GM19324 (cell line): ENCODE data around the gene ANKMY1.
"Not testable (repeated sequence)": the region's sequence is repeated elsewhere in the genome, so short reads cannot be mapped to it uniquely, and the experiment has no call there.

Experiments used
- ATAC-seq: cut with Tn5 transposase; IDR thresholded peaks from one replicate; pipeline ENCODE4 v1.9.1; 2021; ENCODE audit warnings: mild to moderate bottlenecking, moderate library complexity; ENCODE audit not compliant: unreplicated experiment, low FRiP score

Gene ANKMY1

DNA sequence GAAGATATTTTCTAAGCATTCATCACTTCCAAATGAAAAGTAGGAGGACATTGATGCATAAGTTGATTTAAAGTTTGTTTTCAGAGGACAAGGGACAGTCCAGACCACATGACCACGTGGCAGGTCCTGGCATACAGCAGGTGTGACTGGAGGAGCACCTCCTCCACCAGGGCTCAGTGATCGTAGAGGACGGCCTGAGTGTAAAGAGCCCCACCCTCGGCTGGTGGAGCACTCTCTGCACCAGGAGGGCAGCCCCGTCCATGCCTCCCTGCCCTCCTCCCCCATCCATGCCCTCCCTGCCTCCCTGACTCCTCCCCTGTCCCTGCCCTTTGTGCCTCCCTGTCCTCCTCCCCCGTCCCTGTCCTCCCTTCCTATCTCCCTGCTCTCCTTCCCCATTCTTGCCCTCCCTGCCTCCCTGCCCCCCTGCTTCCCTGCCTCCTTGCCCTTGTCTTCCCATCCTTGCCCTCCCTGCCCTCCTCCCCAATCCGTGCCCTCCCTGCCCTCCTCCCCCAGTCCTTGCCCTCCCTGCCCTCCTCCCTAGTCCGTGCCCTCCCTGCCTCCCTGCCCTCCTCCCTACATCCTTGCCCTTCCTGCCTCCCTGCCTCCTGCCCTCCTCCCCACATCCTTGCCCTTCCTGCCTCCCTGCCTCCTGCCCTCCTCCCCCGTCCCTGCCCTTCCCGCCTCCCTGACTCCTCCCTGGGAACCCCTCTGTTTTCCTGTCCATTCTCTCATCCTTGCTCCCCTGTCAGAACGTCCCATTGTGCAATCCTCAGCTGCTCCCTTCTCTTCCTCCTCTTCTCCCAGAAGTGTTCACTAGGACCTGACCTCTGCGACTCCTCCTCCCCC is 47.9 kb downstream of the ANKMY1 start:
- no peak for ATAC-seq

DNA sequence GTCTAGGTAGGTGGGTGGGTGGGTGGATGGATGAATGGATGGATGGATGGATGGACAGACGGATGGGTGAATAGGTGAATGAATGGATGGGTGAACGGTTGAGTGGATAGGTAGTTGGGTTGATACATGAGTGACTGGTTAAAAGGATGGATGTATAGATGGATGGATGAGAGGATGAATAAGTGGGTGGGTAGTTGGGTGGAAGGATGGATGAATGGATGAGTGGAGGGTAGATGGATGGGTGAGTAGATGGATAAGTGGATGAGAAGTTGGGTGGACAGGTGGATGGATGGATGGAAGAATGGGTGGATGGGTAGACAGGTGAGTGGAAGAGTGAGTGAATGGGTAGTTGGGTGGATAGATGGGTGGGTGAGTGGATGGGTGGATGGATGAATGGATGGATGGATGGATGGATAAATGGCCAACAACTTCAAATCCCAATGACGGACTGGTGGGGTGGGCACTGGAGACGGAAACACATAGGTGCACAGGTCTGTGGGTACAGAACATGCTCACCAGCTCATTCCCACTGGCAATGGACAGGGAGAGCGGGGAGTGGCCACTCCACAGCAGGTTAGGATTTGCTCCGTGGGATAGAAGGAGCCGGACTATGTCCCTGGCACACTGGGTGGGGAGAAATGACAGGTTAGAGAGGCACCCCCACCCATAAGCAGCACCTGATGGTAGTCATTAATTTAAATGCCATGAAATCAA is 48.8 kb downstream of the ANKMY1 start:
- no peak for ATAC-seq

DNA sequence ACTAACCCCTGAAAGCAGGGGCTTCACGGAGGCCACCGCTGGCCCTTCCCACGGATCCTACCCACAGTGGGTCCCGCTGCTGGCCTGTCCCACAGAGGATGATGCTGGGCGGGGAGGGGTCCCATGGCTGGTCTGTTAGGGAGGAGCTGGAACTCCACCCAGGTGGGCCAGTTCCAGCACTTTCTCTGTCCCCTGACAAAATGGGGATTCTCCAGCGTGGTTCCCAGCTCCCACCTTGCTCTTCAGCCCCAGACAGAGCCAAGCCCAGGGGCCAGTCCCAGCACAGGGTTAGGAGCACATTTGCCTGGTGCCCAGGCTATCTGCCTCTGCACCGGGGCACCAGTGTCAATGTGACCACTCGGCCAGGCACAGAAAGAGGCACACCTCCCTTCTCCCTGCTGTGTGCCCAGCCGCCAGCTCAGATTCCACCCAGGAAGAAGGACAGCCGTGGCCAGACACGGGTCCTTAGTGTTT is 50.0 kb downstream of the ANKMY1 start:
- no peak for ATAC-seq

DNA sequence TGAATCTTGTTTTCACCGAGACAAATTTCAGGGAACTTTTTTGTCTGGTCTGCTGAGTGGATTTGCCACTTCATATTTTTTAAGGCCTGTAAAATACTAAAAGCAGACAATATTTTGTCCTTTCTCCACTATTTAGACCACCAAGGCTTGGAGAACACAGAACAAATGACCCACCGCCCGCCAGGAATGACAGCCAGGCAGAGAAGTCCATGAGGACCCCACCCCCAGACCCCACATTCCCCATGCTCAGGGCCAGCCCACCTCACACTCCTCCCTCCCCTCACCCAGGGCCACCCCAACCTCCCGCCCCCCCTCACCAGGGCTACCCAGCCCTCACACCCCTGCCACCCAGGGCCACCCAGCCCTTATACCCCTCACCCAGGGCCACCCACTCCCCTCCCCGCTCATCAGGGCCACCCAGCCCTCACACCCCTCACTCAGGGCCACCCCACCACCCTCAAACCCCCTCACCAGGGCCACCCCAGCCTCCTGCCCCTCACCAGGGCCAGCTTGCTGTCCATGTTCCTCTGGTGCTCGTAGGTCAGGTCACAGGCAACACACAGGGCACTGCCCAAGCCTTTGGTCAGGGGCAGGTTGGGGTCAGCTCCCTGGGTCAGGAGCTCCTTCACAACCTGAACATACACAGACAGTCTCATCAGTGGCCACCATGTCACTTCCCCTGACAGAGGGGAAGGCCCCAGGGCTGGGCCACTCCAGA is 50.6 kb downstream of the ANKMY1 start:
- ATAC-seq: no peak

DNA sequence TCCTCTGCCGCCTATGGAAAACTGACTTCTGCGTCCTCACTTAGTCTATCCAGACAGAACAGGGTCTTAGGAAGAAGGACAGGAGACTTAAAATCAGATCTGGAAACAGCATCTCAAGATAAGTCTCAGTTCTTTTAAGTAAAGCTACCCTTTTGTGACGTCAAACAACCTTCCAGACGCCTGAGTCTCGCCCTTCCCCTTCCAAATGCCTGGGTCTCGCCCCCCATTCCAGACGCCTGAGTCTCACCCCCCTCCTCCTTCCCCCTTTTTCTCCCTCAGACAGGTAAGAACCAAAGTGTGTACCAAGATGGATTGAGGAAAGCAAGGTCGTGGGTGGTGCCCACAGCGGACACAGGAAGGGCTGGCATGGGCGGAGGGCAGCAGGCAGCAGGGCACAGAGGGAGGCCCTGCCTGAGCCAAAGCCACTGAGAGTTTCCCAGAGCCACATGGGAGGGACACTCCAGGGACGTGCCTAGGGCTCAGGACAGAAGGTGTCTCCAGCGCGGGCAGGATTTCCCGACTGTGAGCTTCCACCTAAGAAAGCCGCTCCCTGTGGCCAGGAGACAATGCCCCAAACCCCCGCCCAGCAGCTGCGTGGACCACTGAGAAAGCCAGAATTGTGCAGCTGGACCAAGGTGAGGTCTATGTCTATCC is 51.3 kb downstream of the ANKMY1 start:
- ATAC-seq: no peak

DNA sequence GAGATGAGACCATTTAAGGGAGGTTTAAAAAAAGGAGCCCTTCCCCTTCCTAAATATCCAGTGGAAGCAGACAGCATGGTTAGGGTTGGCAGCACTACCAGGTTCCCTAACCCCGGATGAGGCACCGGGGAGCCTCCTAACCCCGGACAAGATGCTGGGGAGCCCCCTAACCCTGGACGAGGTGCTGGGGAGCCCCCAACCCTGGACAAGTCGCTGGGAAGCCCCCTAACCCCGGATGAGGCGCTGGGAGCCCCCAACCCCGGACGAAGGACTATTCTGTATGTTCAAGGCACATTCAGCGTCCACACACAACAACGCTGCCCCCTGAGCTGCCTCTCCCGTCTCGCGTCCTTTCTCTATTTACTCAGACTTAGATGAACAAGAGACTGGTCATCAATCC is 51.9 kb downstream of the ANKMY1 start:
- no peak for ATAC-seq

DNA sequence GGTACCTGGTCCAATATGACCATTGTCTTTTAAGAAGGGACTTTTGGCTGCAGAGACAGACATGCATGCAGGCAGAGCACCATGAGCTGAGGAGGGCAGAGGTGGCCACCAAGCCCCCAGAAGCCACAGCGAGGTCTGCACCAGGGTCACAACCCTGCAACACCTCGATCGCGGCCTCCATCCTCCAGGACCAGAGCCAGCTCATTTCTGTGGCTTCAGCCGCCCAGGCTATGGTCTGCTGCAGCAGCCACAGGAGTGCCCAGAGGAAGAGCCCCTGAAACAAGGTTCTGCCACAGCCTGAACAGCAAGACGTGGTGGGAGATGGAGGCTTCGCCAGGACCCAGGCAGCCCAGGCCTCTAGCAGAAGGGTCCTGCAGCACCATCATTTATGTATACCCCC is 53.9 kb downstream of the ANKMY1 start:
- no peak for ATAC-seq

DNA sequence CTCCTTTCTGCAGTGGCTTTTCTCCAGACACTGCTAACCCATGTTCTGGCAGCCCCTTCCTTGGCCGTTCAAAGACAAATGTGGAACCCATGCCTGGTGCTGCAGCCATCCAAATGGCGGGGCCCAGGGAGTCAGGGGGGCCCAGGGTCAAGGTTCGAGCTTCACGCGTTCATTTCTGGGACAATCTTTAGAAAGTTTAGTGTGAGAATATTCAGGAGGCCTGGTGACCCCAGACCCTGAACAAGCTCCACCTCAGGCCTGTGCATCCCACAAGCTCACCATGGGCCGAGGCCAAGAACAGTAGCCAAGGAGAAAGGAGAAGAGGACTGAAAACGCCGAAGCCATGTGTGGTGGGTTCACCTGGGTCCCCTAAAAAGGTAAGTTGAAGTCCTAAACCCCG is 54.4 kb downstream of the ANKMY1 start:
- no peak for ATAC-seq

DNA sequence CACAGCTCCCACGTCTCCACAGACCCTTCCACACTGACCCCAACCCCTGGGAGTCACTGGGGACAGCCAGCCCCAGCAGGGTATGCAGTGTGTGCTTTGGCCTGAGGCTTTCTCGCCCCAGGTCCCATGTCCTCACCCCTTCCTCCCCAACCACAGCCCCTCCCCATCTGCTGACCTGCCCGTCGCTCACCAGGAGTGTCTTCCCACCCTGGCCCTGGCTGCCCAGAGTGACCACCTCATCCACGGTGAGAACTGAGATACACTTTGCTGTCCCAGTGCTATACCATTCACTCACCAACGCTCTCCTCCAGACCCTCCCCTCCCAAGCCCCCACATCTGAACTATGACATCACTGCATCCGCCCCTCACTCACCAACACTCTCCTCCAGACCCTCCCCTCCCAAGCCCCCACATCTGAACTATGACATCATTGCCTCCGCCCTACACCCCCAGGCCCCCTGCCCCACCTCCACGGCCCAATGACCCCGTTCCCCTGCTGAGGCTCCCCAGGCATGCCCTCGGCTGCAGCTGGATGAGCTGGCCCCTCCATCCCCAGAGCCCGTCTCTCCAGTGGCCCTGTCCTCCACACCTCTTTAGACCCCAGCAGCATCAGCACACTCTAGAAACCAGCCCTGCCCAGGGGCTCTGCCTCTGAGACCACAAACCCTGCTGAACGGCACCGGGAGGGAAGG is 55.2 kb downstream of the ANKMY1 start:
- no peak for ATAC-seq

DNA sequence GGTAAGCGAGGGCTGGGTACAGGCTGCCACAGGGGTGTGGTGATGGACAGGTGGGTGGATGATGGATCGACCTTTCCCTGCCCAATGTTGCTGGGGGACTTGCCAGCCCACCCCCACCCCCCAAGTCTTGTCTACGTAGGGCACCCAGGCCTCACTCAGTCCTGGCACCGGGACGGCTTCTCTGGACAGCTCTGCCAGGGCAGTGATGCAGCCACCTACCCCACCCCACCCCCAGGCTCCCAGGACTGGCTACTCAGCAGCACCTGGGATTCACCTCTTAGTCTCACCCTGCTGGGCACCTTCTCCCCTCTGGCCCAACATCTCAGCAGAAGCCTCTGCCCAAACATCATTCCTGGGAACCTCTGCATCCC is 55.7 kb downstream of the ANKMY1 start:
- ATAC-seq: no peak

DNA sequence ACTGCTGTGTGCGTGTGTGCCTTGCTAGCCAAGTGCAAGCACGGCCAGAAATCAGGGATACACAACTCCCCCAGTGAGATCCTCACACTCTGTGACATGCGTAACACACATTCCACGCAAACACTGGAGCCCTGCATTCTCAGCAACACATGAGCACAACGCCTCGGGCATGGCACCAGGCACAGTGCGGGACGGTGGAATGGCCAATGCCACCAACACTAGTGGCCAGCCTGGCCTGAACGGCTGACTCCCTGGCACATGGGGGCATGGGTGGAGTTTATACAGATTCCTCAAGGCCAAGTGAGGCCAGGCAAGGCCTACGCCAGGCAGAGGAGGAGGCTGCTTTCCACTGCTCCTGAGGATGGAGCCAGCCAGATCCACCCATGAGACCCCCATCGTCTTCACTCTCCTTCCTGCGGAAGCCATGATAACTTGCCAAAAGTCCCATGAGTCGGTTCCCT is 56.2 kb downstream of the ANKMY1 start:
- ATAC-seq: no peak

DNA sequence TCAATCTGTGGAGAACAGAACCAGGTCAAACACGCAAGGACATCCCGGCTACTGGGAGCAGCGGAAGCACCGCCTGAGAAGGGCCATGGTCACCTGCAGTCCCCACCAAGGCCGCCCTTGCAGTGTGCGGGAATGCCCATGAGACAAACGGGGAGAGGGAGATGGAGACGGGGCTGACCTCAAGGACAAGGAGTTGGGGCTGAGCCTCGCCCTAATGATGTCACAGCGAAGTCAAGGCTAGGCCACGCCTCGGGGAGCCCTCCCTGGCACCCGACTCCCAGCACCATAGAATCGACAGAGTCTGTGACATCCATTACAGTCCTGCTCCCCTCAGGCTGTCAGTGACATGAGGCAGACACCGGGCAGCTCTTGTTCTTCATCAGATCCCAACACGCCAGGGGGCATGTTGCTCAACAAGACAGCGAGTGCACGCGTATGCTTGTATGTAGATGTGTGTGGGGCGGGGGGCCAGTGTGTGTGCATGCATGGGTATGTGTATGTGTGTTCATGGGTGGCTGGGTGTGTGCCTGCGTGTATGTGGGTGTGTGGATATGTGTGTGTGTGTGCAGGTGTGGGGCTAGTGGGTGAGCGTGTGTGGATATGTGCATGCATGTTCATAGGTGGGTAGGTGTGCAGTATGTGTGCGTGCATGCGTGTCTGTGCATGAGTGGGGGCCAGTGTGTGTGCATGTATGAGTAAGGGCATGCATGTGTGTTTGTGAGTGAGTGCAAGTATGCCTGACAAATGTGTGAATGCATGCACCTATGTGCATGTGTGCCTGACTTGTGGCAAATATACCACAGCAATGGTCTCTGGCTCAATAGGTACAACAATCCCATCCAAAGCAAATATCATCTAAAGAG is 57.0 kb downstream of the ANKMY1 start:
- ATAC-seq: no peak

DNA sequence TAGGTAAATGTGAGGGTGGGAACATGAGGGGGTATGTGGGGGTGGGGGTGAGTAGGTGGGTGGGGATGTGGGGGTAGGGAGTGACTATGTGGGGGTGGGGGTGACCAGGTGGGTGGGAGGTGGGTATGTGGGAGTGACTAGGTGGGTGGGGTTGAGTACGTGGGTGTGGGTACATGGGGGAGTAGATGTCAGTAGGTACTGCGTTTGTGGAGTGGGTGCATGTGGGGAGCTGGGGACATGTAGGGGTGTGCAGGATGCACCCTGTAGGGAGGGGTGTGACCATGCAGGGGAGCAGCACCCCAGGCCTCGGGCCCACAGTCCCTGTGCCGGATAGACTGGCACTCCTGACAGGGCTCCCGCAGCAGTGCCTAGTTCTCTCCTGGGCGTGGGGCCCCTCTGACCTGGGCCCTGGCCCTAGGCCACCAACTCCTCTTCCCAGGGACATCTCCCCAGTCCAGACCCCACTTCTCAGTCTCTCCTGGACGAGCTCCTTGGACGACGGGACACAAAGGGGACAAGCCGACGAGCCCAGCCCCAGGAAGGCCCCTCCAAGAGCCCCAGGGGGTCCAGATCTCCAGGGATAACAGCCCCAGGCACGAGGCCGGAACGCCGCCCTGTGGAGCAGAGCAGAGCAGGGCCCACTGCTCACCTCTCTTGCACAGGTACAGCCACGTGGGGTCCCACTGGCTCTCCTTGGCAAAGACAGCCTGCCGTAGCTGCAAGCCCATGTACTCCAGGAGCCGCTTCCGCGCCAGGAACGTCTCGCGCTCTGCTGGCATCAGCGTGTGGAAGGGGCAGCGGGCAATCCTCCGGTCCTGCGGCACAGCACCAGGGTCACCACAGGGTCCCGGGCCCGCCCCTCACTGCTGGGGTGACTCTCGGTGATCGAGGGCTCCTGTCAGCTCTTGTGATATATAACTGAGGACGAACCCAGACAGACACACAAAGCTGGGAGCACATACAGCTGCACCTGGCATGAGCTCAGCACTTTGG is 58.2 kb downstream of the ANKMY1 start:
- ATAC-seq: no peak

DNA sequence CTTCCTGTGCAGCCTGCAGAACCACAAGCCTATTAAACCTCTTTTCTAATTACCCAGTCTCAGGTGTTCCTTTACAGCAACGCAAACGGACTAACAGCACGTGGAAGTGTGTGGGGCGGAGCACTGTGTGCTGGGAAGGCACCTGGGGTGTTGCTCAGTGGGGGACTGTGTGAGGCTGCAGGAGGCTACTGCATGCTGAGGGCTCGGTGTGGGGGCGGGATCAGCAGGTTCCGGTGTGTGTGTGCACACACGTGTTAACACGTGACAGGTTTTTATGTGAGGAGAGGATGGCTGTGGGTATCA is 58.9 kb downstream of the ANKMY1 start:
- no peak for ATAC-seq

DNA sequence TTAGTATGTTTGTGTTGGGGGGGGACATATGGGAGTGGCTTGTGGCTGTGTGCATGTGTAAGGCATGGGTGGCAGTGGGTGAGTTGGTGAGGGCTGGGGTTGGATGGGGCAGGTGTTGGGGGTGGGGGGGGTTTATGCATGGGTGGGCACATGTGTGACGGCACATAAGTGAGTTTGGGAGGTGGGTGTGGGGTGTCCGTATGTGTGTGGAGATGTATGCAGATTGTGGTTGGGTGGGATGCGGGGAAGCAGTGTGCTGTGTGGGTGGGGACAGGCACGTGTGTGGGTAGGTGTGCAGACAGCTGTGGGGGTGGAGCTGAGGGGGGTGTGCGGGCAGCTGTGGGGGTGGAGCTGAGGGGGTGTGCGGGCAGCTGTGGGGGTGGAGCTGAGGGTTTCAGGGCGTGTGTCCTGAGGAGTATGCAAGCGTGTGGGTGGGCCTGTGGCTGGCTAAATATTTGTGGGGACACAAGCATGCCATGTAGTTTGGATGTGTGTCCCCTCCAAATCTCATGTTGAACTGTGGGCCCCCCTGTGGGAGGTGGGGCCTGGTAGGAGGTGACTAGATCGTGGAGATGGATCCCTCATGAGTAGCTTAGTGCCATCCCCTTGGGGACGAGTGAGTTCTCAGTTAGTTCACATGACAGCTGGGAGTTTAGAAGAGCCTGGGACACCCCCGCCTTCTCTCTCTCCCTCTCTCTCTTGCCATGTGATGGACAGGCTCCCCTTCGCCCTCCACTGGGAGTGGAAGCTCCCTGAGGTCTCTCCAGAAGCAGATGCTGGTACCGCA is 59.4 kb downstream of the ANKMY1 start:
- ATAC-seq: no peak

DNA sequence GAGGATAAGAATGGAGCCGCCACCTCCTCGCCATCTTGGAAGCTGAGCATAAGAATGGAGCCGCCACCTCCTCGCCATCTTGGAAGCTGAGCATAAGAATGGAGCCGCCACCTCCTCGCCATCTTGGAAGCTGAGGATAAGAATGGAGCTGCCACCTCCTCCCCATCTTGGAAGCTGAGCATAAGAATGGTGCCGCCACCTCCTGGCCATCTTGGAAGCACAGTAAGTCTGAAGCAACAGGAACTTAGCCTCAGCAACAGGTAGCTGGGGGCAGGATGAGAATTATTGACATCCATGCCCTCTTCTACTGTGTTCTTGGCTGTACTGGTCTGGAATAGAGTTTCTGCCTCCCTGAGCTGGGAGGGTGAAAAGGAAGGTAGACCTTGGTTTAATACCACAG is 60.7 kb downstream of the ANKMY1 start:
- not testable (repeated sequence) for ATAC-seq

DNA sequence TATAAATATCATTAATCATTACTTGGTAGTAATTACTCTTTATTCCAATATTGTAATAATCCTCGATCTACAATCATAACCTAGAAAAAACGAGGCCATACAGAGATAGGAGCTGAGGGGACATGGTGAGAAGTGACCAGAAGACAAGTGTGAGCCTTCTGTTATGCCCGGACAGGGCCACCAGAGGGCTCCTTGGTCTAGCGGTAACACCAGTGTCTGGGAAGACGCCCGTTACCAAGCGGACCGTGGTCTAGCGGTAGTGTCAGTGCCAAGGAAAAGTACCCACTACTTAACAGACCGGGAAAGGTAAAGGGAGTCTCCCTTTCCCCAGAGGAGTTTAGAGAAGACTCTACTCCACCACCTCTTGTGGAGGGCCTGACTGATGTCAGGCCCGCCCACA is 62.8 kb downstream of the ANKMY1 start:
- not testable (repeated sequence) for ATAC-seq
